GM21737 (cell line): ENCODE measurements around the gene CCHCR1.
"Not testable (repeated sequence)": the region's sequence is repeated elsewhere in the genome, so short reads cannot be mapped to it uniquely, and the experiment has no call there.

Experiments used
- ATAC-seq: cut with Tn5 transposase; IDR thresholded peaks from one replicate; pipeline ENCODE4 v1.9.1; 2021; ENCODE audit warnings: mild to moderate bottlenecking, moderate library complexity; ENCODE audit not compliant: unreplicated experiment

The CCHCR1 gene

GRCh38 chr6:31185695-31186051 lies 28.1 kb upstream of the CCHCR1 start:
- not testable (repeated sequence) for ATAC-seq

GRCh38 chr6:31183859-31184258 lies 26.3 kb upstream of the CCHCR1 start:
- not testable (repeated sequence) for ATAC-seq

- not testable (repeated sequence) for ATAC-seq
These were observed 25.7 kb upstream of the CCHCR1 start for GRCh38 chr6:31183287-31183686.

- no peak for ATAC-seq
These were observed 22.9 kb upstream of the CCHCR1 start for GRCh38 chr6:31180500-31180899.

- ATAC-seq: no peak
These were observed 22.3 kb upstream of the CCHCR1 start for GRCh38 chr6:31179896-31180295.

GRCh38 chr6:31179042-31179386 lies 21.4 kb upstream of the CCHCR1 start:
- ATAC-seq: no peak

- ATAC-seq: no peak
These were observed 20.8 kb upstream of the CCHCR1 start for GRCh38 chr6:31178143-31179041.

GRCh38 chr6:31175971-31176370 lies 18.4 kb upstream of the CCHCR1 start:
- ATAC-seq: no peak

GRCh38 chr6:31174378-31174777 lies 16.8 kb upstream of the CCHCR1 start:
- ATAC-seq: no peak

GRCh38 chr6:31173406-31173805 lies 15.8 kb upstream of the CCHCR1 start:
- no peak for ATAC-seq

- no peak for ATAC-seq
These were observed 15.4 kb upstream of the CCHCR1 start for GRCh38 chr6:31172973-31173384.

- ATAC-seq: no peak
These were observed 14.6 kb upstream of the CCHCR1 start for GRCh38 chr6:31171931-31172905.

GRCh38 chr6:31170987-31171671 lies 13.5 kb upstream of the CCHCR1 start:
- no peak for ATAC-seq

GRCh38 chr6:31170600-31170881 lies 12.9 kb upstream of the CCHCR1 start, which contains the start of gene POU5F1:
Gene POU5F1, minus strand, starts transcription at chr6:31170682. Its CDS starts 62 bp downstream, at chr6:31170620.
- ATAC-seq: no peak

- not testable (repeated sequence) for ATAC-seq
These were observed 12.4 kb upstream of the CCHCR1 start for GRCh38 chr6:31169858-31170599.

GRCh38 chr6:31169123-31169857 lies 11.7 kb upstream of the CCHCR1 start:
- ATAC-seq: no peak

- ATAC-seq: no peak
These were observed 11.0 kb upstream of the CCHCR1 start for GRCh38 chr6:31168606-31169005.

GRCh38 chr6:31165986-31166385 lies 8.4 kb upstream of the CCHCR1 start:
- no peak for ATAC-seq

- ATAC-seq: peak; percentile 75
These were observed 7.6 kb upstream of the CCHCR1 start for GRCh38 chr6:31165064-31165832.
